GM19239 (cell line): ENCODE results near the gene ARMC7.

ENCODE experiments used
- DNase-seq: peaks from one replicate; pipeline ENCODE4 v3.0.0; 2011; ENCODE audit warnings: low spot score; ENCODE audit not compliant: insufficient read length
- FAIRE-seq: peaks from 2 replicates; lab custom pipeline; 2011; peaks lifted over from hg19 to GRCh38; lab: Jason Lieb, UNC

Gene ARMC7

GRCh38 chr17:75077496-75078283 lies 32.1 kb upstream of the ARMC7 start:
- DNase-seq (peak; percentile 76), FAIRE-seq (peak; percentile 70)

GRCh38 chr17:75078284-75079022 lies 31.3 kb upstream of the ARMC7 start:
- FAIRE-seq, result peak; percentile 94

GRCh38 chr17:75079023-75079373 lies 30.8 kb upstream of the ARMC7 start:
- FAIRE-seq (peak; percentile 48), DNase-seq (no peak)

More at GRCh38 chr17:75078284-75079022, 31.3 kb upstream of the ARMC7 start:
- peak; percentile 70 for DNase-seq

GRCh38 chr17:75081611-75082540 lies 27.9 kb upstream of the ARMC7 start:
- DNase-seq (no peak), FAIRE-seq (no peak)

GRCh38 chr17:75082683-75083082 lies 27.1 kb upstream of the ARMC7 start:
- no peak for DNase-seq
- no peak for FAIRE-seq

GRCh38 chr17:75084039-75084660 lies 25.6 kb upstream of the ARMC7 start:
- FAIRE-seq (no peak), DNase-seq (no peak)

GRCh38 chr17:75086496-75087181 lies 23.1 kb upstream of the ARMC7 start:
- no peak for FAIRE-seq
- no peak for DNase-seq

GRCh38 chr17:75087182-75087557 lies 22.6 kb upstream of the ARMC7 start:
- no peak for FAIRE-seq
- no peak for DNase-seq

GRCh38 chr17:75087558-75088453 lies 22.0 kb upstream of the ARMC7 start, which contains the start of gene SLC16A5:
Gene SLC16A5, plus strand, starts transcription at chr17:75087954. Its CDS starts 5,683 bp downstream, at chr17:75093637.
- peak; percentile 57 for DNase-seq
- FAIRE-seq, result peak; percentile 74

GRCh38 chr17:75088465-75089417 lies 21.0 kb upstream of the ARMC7 start:
- no peak for FAIRE-seq

GRCh38 chr17:75090871-75091854 lies 18.6 kb upstream of the ARMC7 start:
- DNase-seq (no peak), FAIRE-seq (no peak)

More at GRCh38 chr17:75088465-75089417, 21.0 kb upstream of the ARMC7 start:
- DNase-seq, result no peak

- DNase-seq (no peak), FAIRE-seq (no peak)
Measured at GRCh38 chr17:75091855-75092327, 17.9 kb upstream of the ARMC7 start.

GRCh38 chr17:75093548-75094158 lies 16.1 kb upstream of the ARMC7 start:
- DNase-seq, result no peak
- FAIRE-seq, result no peak

- no peak for DNase-seq
- FAIRE-seq, result no peak
Measured at GRCh38 chr17:75094871-75095399, 14.8 kb upstream of the ARMC7 start.

- no peak for FAIRE-seq
- no peak for DNase-seq
Measured at GRCh38 chr17:75096082-75096625, 13.6 kb upstream of the ARMC7 start.
